ENCODE data around the gene AIRE. TPM values are rescaled to one million over a fixed set of nuclear protein-coding genes. Genes with fewer than 3 reads are reported as not detected.

Gene AIRE
- total RNA-seq, 4 donors from 2014 or later, result 0.21 TPM; not detected in 3

DNA sequence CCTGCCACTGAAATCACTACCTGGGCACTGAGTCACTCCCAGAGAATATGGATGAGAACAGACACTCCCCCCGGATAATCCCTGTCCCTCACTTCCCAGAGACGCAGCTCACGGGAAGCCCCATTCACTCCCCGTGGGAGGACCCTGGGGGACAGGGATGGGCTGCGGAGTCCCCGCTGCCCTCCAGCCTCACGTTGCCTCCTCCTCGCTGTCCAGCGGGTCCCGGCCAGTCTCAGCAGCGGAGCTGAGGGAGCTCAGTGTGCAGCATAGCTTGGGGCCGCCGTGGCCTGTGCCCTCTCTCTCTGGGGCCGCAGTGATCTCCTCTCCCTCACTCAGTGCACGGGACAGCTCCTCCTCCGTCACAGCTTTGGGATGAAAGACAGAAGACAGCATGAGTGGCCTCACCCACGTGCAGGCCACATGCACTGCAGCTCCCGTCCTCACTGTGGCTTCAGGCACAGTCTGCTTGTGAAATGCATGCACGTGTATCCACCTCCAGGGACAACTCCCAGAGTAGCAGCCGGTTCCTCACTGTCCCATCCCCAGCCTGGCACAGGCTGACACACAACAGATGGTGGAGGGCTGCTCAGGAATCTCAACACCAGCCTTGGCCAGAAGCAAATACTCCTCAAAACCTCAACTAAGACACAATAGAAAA, 46.1 kb downstream of the AIRE start:
- H3K27ac ChIP-seq, result no peak overlapping the region
- intact Hi-C loops (cut with DNase I; ENCODE audit: low total_unique reads), result no loop called here
- H3K4me1 ChIP-seq, result no peaks in the 10 kb centered on the region
- no peak for DNase-seq
- H3K4me3 ChIP-seq, result no peak overlapping the region
- no peaks in the 10 kb centered on the region for H3K9me3 ChIP-seq
- TF ChIP-seq, protein P1, sequence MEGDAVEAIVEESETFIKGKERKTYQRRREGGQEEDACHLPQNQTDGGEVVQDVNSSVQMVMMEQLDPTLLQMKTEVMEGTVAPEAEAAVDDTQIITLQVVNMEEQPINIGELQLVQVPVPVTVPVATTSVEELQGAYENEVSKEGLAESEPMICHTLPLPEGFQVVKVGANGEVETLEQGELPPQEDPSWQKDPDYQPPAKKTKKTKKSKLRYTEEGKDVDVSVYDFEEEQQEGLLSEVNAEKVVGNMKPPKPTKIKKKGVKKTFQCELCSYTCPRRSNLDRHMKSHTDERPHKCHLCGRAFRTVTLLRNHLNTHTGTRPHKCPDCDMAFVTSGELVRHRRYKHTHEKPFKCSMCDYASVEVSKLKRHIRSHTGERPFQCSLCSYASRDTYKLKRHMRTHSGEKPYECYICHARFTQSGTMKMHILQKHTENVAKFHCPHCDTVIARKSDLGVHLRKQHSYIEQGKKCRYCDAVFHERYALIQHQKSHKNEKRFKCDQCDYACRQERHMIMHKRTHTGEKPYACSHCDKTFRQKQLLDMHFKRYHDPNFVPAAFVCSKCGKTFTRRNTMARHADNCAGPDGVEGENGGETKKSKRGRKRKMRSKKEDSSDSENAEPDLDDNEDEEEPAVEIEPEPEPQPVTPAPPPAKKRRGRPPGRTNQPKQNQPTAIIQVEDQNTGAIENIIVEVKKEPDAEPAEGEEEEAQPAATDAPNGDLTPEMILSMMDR (IDR thresholded peaks at IDR 0.05), result no peak
- no peak for TF ChIP-seq POLR2A (IDR thresholded peaks at IDR 0.05)
- no peaks in the 10 kb centered on the region for H3K27me3 ChIP-seq
- no peaks in the 10 kb centered on the region for H3K36me3 ChIP-seq

DNA sequence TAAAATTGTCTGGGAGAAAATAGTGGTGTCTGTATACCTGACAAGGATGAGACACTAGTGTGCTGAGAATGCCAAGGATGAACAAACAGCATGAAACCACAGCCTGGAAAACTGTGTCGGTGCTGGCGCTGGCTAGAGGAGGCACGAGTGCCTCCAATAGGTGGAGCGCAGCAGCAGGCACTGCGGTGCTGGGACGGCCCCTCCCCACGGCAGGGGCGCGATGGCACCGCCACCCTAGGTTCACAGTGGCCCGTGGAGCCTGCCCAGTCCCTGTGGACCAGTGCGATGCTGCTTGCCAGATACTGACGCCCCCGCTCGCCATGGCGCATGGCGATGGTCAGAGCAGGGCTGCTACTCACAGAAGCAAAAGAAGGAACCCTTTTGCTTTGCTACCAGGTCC, 46.7 kb downstream of the AIRE start:
- intact Hi-C loops (cut with DNase I; ENCODE audit: low total_unique reads), result no loop called here
- H3K27ac ChIP-seq, result no peak overlapping the region

DNA sequence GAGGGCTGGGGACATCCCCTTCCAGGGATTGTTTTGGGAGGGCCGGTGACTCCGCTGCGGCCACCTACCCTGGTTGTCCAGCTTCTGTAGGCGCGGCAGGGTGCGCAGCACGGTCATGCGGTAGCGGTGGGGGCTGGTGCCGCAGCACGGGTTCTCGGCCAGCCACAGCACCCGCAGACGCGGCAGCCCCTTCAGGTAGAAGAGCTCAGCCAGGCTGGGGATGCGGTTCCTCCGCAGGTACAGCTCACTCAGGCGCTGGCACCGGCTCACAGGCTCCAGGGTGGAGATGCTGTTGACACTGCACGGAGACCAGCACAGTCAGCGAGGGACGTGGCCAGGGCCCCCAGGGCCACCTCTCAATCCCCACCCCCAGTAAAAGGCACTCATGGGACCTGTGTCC, 47.3 kb downstream of the AIRE start:
- no peak for TF ChIP-seq POLR2A (IDR thresholded peaks at IDR 0.05)
- TF ChIP-seq, protein P1 (IDR thresholded peaks at IDR 0.05), result no peak
- intact Hi-C loops (cut with DNase I; ENCODE audit: low total_unique reads), result no loop called here
- Histone ChIP-seq H3K4me1 (no peaks in the 10 kb centered on the region), H3K36me3 (no peaks in the 10 kb centered on the region), H3K27me3 (no peaks in the 10 kb centered on the region), H3K9me3 (no peaks in the 10 kb centered on the region), H3K27ac (no peak overlapping the region), H3K4me3 (no peak overlapping the region)
- DNase-seq, result no peak

More for the DNA sequence above, 46.7 kb downstream of the AIRE start:
- no peaks in the 10 kb centered on the region for H3K27me3 ChIP-seq
- H3K36me3 ChIP-seq, result no peaks in the 10 kb centered on the region
- H3K9me3 ChIP-seq, result no peaks in the 10 kb centered on the region
- no peaks in the 10 kb centered on the region for H3K4me1 ChIP-seq
- no peak for DNase-seq
- TF ChIP-seq POLR2A (IDR thresholded peaks at IDR 0.05), result no peak
- TF ChIP-seq, protein P1 (IDR thresholded peaks at IDR 0.05), result no peak
- no peak overlapping the region for H3K4me3 ChIP-seq

DNA sequence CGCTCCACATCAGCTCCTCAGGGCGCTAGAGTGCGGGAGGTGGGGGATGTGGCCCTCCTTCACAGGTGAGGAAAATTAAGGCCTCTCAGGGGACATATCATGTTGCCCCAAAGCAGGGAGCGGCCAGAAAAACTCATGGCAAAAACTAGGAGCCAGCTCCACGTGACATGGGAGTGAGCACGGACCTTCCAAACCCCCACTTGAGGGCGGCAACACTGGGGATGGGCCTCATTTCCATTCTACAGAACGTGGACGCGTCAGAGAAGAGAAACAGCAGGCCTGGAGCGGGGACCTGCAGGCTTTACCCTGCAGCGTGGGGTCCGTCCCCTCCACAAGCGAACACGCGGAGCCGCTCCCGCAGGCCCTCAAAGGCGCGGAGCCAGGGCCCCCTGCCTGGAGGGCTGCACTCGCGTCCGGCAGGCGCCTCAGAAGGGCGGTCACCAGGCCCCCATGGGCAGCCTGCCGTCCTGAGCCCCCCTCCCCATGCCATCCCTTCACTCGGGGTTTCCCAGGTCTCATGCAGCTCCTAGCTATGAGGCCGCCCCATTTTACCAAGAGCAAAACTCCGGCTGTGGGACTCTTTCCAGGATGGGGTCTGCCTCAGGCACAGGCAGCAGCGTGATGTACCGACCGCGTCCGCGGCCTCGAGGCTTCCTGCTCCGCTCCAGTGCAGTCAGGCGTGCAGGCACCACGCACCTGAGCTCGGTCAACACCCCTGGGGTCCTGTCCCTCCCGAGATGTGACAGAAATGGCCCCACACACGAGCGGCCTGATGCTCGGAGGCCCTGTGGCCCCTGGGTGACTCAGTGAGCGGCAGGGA, 48.0 kb downstream of the AIRE start:
- Histone ChIP-seq H3K4me1 (no peaks in the 10 kb centered on the region), H3K9me3 (no peaks in the 10 kb centered on the region), H3K27me3 (no peaks in the 10 kb centered on the region), H3K27ac (no peak overlapping the region), H3K36me3 (no peaks in the 10 kb centered on the region), H3K4me3 (no peak overlapping the region)
- TF ChIP-seq, protein P1 (IDR thresholded peaks at IDR 0.05), result no peak
- no peak for TF ChIP-seq POLR2A (IDR thresholded peaks at IDR 0.05)
- intact Hi-C loops (cut with DNase I; ENCODE audit: low total_unique reads), result no loop called here
- no peak for DNase-seq

DNA sequence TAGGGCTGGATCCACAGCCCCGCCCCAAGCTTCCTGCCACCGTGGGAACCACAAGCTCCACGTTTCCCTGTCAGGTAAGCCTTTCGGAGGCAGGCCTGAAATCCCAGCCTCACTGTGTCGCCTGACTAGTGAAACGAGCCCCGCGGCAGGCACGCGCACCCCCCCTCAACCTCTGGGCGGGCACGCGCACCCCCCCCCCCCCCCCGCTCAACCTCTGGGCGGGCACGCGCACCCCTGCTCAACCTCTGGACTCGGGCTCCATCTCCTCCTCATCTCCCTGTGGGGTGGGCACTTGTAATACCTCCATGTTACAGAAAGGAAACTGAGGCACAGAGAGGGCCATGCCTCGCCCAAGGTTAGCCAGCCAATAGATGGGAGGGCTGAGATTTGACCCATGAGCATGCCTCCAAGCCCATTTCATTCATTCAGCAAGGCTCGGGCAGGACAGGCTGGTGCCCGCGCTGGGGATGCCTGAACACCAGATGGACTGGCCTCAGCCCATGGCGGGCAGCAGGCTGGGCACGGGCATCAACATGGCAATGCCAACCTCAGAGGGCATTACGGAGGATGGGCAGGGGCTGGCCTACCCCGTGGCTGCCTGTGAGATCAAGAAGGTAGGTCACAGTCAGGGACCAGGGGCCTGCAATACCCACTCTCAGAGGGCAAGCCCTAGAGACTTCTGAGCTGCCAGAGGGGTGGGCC, 48.8 kb downstream of the AIRE start:
- Histone ChIP-seq H3K27ac (no peak overlapping the region), H3K9me3 (no peaks in the 10 kb centered on the region), H3K27me3 (no peaks in the 10 kb centered on the region), H3K4me3 (no peak overlapping the region), H3K4me1 (no peaks in the 10 kb centered on the region), H3K36me3 (no peaks in the 10 kb centered on the region)
- DNase-seq, result no peak
- no peak for TF ChIP-seq POLR2A (IDR thresholded peaks at IDR 0.05)
- TF ChIP-seq, protein P1 (IDR thresholded peaks at IDR 0.05), result no peak
- intact Hi-C loops (cut with DNase I; ENCODE audit: low total_unique reads), result no loop called here

Data from uterus (tissue), 4 donors.